Midbrain (tissue), 1 donor: ENCODE data around the gene SMAGP.
"Not testable (repeated sequence)": the region's sequence is repeated elsewhere in the genome, so short reads cannot be mapped to it uniquely, and the experiment has no call there.

Experiments used
- DNase-seq: peaks from one replicate; lab custom pipeline; 2025; lab: John Stamatoyannopoulos, UW

Gene SMAGP

GRCh38 chr12:51264297-51264696 is 5.9 kb downstream of the SMAGP start:
- no peak for DNase-seq

DNA sequence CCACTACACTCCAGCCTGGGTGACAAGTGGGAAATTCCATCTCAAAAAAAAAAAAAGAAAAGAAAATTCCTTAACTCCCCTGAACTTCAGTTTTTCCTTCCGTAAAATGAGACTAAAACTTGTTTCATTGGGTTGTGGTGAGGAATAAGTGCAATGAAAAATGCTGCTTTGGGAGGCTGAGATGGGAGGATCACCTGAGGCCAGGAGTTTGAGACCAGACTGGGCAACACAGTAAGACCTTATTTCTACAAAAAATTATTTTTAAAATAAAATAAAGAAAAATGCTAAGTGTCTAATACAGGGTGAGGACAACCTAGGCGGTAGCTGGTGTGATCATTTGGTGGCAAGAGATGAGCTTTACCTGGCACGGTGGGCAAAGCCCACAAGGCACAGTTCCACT is 6.9 kb downstream of the SMAGP start:
- DNase-seq, result no peak

DNA sequence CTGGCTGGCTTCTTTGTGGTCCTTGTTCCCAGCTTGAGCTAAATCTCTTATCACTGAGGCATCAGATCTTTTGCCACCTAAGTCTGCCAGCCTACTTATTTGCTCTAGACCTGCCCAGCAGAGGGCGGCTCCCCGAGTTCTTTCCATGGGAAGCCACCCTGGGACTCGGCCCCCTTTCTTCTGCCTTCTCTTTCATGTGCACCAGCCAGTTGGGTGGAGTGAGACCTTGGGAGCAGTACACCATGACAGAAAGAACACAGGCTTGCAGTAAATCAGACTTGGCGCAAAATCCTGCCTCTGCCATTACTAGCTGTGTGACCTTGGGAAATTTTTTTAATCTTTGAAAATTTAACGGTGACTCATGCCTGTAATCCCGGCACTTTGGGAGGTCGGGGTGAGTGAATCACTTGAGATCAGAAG is 7.4 kb downstream of the SMAGP start:
- no peak for DNase-seq

DNA sequence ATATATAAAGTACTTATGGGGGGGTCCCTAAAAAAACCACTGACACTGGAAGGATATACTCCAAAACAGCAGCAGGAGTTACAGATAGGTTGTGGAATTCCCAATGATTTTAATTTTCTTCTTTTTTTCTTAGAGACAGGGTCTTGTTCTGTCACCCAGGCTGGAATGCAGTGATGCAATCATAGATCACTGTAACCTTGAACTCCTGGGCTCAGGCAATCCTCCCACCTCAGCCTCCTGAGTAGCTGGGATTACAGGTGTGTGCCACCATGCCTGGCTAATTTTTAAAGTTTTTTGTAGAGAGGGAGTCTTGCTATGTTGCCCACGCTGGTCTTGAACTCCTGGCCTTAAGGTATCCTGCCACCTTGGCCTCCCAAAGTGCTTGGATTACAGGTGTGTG is 10.6 kb downstream of the SMAGP start:
- DNase-seq, result not testable (repeated sequence)

DNA sequence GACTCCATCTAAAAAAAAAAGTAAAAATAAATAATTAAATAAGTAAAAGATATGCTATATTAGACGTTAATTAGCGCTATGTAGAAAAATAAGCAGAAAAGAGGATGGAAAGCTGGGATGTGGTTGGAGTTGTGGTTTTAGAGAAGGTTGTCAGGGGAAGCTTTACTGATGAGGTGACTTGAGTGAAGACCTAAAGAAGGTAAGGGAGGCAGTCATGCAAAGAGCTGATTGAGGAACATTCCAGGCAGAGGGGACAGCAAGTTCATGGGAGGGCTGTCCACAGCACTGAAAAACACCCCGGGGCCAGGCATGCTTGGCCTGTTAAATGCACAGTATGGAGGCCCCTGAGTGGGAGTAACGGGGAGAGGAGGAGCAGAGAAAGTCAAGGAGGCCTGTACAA is 15.7 kb downstream of the SMAGP start:
- DNase-seq, result no peak

DNA sequence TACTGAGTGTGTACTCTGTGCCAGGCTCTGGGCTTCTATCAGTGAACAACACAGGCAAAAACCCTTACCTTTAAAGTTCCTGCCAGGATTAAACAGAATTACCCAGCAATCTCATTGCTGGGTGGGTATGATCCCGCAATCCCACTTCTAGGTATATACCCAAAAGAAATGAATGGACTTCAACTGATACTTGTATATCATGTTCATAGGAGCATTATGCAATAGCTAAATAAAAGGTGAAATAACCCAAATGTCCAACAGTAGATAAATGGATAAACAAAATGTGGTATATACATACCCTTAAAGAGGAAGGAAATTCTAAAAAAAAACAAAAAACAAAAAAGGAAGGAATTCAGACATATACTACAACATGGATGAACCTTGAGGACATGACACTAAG is 16.9 kb downstream of the SMAGP start:
- no peak for DNase-seq

DNA sequence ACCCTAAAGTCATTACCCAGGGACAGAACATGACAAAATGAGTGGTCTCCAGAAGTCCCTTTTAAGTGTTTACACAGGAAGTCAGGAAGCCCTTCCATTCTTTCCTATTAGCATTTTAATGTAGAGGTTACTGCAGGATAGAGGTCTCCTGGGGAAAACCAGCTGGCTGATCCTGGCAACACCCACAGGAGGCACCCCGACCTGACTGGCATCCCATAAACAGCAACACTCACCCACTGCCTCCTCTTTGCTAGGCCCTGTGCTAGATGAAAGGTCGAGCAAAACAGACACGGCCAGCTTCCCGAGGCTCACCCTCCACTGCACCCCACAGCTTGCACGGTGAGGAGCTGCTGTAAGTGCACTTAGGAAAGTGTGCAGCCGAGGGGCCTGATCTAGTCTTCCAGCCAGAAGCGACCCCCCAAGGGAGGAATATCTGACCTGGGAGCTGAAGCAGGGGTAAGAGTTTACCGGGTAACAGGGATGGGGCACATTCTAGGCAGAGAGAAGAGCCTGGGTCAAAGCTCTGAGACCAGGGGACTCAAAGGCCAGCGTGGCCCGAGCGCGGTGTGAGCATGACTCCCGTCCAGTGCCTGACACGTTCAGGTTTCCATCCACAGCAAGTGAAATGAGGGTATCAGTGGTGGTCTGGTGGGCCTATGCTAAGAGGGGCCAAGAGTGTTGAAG is 22.6 kb downstream of the SMAGP start:
- no peak for DNase-seq

- no peak for DNase-seq
These were observed 23.9 kb downstream of the SMAGP start for GRCh38 chr12:51246254-51246853.

DNA sequence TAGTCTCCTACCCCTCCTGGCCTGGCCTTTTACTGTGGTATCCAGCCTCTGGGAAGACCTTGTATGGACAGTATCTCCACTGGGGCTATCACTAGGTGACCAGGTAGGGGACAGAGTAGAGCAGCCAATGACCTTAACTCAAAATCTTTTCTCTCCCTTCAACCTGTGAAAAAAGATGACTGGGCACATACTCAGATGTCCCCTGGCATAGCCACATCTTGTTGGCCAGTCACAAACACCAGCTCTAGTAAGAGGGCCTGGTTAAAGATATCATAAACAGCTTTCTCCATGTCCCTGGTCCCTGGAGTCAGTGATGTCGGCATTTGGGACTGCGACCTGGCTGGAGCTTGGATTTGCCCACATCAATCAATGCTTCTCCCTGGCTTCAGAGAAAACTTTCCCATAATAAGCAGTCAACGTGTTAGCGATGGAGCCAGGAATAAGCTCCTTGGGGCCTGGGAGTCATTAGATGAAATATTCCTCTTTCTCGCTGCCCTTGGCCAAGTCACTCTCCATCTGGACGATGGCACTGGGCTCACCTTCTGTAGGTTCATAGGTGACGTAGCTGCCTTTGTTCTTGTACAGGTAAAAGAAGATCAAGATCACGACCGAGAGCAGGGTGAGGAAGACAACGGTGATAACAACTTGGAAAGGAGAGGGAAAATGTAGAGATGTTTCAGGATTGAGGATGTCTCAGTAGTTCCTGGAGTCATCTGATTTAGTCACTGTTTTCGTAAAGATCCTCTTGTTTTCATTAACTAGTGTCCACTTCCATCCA is 24.6 kb downstream of the SMAGP start:
- DNase-seq, result no peak

DNA sequence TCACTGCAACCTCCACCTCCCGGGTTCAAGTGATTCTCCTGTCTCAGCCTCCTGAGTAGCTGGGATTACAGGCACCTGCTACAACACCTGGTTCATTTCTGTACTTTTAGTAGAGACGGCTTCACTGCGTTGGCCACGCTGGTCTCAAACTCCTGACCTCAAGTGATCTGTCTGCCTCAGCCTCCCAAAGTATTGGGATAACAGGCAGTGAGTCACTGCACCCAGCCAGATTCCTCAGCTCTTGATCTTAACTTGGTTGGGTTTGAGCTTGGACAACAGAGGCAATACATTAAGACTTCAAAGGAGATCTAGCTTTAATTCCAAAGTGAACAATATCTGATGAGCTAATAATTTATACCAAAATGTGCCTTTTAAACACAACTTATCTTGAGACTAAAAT is 25.9 kb downstream of the SMAGP start:
- no peak for DNase-seq

DNA sequence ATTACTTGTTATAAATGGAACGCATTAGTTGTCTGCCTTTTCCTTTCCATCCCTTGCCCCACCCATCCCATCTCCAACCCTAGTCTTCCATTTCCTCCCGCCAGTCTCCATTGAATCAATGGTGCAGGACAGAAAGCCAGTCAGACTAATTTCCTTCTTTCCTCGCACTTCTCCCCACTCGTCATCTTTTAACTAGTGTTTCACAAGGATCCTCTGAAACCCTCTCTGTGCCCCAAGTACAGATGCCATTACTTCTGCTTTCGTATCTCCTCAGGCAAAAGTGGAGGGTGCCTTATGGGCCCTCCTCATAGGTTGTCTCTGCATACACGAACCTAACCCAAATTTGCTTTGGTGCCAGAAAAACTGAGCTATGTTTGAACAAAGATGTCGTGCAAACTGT is 27.3 kb downstream of the SMAGP start:
- no peak for DNase-seq

- DNase-seq, result no peak
These were observed 28.1 kb downstream of the SMAGP start for GRCh38 chr12:51242120-51242519.

- no peak for DNase-seq
These were observed 29.2 kb downstream of the SMAGP start for GRCh38 chr12:51240971-51241370.

GRCh38 chr12:51238510-51239334 is 31.5 kb downstream of the SMAGP start, which contains the start of gene DAZAP2:
Gene DAZAP2, plus strand, starts transcription at chr12:51238826. Its CDS starts 82 bp downstream, at chr12:51238908.
- peak; percentile 96 for DNase-seq

DNA sequence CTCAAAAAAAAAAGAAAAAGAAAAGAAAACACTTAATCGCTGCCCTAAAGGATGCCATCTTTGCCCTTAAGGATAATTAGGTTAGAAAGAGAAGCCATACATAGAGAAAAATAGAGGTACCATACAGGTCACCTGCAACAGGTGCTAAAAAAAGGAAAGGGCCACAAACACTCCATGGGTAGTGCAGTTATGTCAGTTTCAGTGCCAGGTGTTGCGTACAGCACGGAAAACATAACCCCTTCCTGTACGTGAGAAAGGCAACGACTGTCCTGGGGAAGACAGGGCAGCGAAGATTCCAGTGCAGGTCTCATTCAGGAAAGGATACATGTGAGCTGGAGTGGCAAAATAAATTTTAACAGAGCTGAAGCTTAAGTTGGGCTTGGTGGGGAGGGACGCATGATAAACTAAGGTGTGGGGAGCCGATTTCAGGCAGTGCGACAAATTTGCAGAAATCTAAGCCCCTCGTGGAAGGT is 32.1 kb downstream of the SMAGP start:
- DNase-seq, result no peak

DNA sequence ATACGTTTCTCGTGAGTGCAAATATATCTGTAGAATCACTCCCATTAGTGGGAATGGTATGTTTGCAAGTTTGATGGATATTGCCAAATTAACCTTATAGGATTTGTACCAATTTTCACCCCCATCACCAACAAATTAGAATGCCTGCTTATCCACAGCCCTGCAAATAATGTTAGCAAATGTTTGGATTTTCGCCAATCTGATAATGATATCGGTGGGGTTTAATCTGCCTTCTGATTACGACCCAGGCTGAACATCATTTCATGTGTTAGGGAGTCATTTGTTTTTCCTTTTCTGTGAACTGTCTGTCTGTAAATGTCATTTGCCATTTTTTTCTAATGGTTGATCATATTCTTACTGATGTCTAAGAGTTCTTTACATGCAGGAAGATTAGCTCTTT is 35.7 kb downstream of the SMAGP start:
- no peak for DNase-seq

GRCh38 chr12:51232642-51233041 is 37.6 kb downstream of the SMAGP start:
- DNase-seq, result no peak

- DNase-seq, result no peak
These were observed 41.0 kb downstream of the SMAGP start for GRCh38 chr12:51229116-51229809.

- no peak for DNase-seq
These were observed 42.3 kb downstream of the SMAGP start for GRCh38 chr12:51227962-51228361.

DNA sequence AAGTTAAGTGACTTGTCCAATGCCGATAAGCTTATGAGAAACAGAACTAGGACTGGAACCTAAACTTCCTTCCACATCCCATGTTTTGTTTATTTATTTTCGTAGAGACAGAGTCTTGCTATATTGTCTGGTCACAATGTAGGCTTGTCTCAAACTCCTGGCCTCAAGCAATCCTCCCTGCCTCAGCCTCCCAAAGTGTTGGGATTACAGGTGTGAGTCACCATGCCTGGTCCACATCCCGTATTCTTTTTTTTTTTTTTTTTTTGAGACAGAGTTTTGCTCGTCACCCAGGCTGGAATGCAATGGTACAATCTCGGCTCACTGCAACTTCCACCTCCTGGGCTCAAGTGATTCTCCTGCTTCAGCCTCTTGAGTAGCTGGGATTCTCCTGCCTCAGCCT is 43.1 kb downstream of the SMAGP start:
- not testable (repeated sequence) for DNase-seq

- no peak for DNase-seq
These were observed 44.4 kb downstream of the SMAGP start for GRCh38 chr12:51225771-51226170.
